ENCODE results near the gene TTC39A. TPM values are rescaled to one million over a fixed set of nuclear protein-coding genes. Genes with fewer than 3 reads are reported as not detected.

Gene TTC39A
- total RNA-seq, 1 experiment from 2014 or later: not detected

DNA sequence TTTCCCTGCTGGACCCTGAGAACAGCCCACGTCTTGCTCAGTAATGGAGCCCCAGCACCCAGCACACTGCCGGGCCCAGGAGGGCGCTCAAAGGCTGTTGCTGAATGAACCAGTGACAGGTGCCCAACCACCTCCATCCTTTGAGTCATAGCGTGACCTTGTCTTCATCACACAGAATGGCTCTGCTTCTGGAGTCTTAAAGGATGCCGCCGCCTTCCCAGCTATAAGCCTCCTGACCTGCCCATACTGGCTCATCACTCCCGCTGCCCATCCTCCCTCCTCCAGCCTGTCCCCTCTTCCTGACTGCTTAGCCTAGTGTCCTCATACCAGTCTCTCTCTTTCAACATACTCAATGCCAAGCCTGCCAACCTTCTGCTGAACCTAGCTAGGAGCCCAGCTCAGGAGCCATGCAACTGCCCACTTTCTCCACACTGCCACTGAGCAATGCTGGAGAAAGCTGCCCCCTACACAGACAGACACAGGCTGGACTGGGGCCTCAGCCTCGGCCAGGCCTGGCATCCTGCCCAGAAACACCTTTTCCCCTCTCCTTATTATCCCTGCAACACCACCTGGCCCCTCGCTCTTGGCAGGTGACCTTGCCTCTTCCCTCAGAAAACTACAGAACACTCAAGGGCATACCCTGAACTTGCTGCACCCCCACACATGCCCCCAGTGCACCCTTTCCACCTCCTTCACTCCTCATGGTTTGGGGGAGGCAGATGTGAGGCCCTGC is 14.1 kb downstream of the TTC39A start:
- no peaks in the 10 kb centered on the region for H3K79me2 ChIP-seq (ENCODE audit: low read length)
- H4K20me1 ChIP-seq (ENCODE audit: insufficient read depth, low read depth, low read length): no peaks in the 10 kb centered on the region
- H3K9me2 ChIP-seq (replicated peaks; ENCODE audit: insufficient read depth, low read length): no peaks in the 10 kb centered on the region

DNA sequence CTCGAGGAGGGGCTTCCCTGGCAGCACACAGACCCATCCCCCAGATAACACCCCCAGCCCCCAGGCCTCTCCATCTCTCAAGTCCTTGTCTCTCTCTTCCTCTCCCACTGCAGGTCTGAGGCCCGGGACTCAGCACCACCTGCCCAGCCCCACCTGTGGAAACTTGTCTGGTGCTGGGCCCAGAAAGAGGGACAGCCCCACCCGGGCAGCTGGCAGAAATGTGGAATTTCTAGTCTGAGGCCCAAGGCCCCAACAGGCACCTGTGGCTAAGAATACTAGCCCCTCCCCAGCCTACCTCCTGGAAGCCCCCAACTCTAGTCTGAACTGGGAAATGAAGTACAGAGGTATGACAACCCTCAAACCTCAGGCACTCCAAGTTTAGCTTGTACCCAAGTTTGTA is 15.4 kb downstream of the TTC39A start:
- H3K4me1 ChIP-seq (ENCODE audit: low read length): peaks cover 6% of the 10 kb centered on the region
- no peaks in the 10 kb centered on the region for H4K20me1 ChIP-seq (ENCODE audit: insufficient read depth, low read depth, low read length)
- H3K9ac ChIP-seq (ENCODE audit: low read length): no peak overlapping the region
- H3K4me3 ChIP-seq (ENCODE audit: low read length): no peak overlapping the region
- no peak overlapping the region for H2AFZ ChIP-seq (ENCODE audit: low read length)
- no peaks in the 10 kb centered on the region for H3K27me3 ChIP-seq (ENCODE audit: low read length)
- no peaks in the 10 kb centered on the region for H3K36me3 ChIP-seq (ENCODE audit: insufficient read depth, low read length)
- H3K9me3 ChIP-seq (ENCODE audit: low read length): no peaks in the 10 kb centered on the region
- H3K4me2 ChIP-seq (ENCODE audit: low read depth, low read length, poor library complexity, severe bottlenecking): no peak overlapping the region
- H3K27ac ChIP-seq (ENCODE audit: low read length): no peak overlapping the region
- DNase-seq: no peak
- no peaks in the 10 kb centered on the region for H3K9me2 ChIP-seq (replicated peaks; ENCODE audit: insufficient read depth, low read length)
- H3K79me2 ChIP-seq (ENCODE audit: low read length): no peaks in the 10 kb centered on the region

More for the DNA sequence above, 14.1 kb downstream of the TTC39A start:
- Histone ChIP-seq H2AFZ (ENCODE audit: low read length) (no peak overlapping the region), H3K4me3 (ENCODE audit: low read length) (no peak overlapping the region), H3K27me3 (ENCODE audit: low read length) (no peaks in the 10 kb centered on the region), H3K4me1 (ENCODE audit: low read length) (peaks cover under 1% of the 10 kb centered on the region; the same call in 1 of the 2 replicates), H3K27ac (ENCODE audit: low read length) (no peak overlapping the region), H3K9ac (ENCODE audit: low read length) (no peak overlapping the region), H3K9me3 (ENCODE audit: low read length) (no peaks in the 10 kb centered on the region), H3K4me2 (ENCODE audit: low read depth, low read length, poor library complexity, severe bottlenecking) (no peak overlapping the region), H3K36me3 (ENCODE audit: insufficient read depth, low read length) (no peaks in the 10 kb centered on the region)
- peak; percentile 55 for DNase-seq

DNA sequence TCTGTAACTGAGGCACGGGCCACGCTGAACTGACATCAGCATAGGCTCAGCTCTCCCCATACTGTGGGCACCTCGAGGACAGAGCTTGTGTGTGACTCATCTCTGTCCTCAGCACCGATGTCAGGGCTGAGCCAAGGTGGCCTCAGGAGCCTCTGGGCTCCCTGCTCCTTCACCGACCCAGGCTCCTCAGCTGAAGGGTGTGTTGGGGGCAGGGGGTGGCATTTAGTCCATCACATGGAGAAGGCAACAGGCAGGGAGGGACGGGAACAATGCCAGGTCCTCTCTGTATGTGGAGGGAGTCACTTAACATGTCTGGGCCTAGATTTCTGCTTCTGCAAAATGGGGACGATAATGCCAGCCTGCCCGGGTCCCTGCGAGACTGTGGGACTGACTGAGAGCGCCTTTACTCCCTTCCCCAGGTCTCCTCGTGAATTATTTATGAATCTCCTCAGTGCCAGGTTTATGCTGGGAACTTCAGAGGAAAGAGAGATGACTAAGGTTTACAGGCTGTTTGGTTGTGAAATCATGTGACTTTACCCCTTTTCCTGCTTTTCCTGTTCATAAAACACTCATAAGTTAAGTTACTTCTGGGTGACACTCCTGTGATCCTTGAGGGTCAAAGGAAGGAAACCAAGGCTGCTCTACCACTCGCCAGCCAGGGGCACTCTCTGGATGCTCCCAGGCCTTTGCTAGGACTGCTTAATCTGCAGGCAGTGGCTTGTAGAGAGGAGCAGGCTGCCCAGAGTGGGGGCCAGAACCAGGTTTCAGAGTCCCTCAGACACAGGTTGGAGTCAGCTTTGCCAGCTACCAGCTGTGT is 16.2 kb downstream of the TTC39A start:
- Histone ChIP-seq H3K36me3 (ENCODE audit: insufficient read depth, low read length) (no peaks in the 10 kb centered on the region), H3K27me3 (ENCODE audit: low read length) (no peaks in the 10 kb centered on the region), H3K27ac (ENCODE audit: low read length) (no peak overlapping the region), H3K4me2 (ENCODE audit: low read depth, low read length, poor library complexity, severe bottlenecking) (no peak overlapping the region), H3K4me1 (ENCODE audit: low read length) (peaks cover 6% of the 10 kb centered on the region), H3K79me2 (ENCODE audit: low read length) (no peaks in the 10 kb centered on the region), H2AFZ (ENCODE audit: low read length) (no peak overlapping the region), H3K9ac (ENCODE audit: low read length) (no peak overlapping the region), H4K20me1 (ENCODE audit: insufficient read depth, low read depth, low read length) (no peaks in the 10 kb centered on the region), H3K4me3 (ENCODE audit: low read length) (no peak overlapping the region), H3K9me2 (replicated peaks; ENCODE audit: insufficient read depth, low read length) (no peaks in the 10 kb centered on the region), H3K9me3 (ENCODE audit: low read length) (no peaks in the 10 kb centered on the region)
- DNase-seq: no peak

DNA sequence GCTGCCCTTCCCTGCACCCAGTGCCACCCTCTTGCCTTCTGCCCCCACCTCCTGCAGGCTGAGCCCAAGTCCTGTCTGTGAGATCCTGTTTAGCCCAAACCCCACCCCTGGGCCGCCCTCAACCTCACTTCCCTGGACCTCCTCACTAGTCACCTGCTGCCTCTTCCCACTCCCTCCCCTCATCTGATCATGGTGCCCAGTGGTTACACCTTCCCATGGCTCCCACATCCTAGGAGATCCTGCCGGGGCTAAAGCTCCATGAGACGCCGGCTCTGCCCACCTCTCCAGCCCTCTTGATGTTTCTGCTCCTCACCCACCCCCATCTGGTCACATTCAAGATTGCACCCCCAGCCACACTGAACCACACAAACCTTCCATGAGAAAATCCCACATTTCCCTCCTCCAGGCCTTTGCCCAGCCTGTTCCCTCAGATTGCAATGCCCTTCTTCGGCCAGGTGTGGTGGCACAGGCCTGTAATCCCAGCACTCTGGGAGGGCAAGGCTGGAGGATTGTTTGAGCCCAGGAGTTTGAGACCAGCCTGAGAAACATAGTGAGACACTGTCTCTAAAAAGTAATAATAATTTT is 17.0 kb downstream of the TTC39A start:
- Histone ChIP-seq H4K20me1 (ENCODE audit: insufficient read depth, low read depth, low read length) (no peaks in the 10 kb centered on the region), H3K27ac (ENCODE audit: low read length) (no peak overlapping the region), H3K9me3 (ENCODE audit: low read length) (no peaks in the 10 kb centered on the region), H3K9ac (ENCODE audit: low read length) (no peak overlapping the region), H3K79me2 (ENCODE audit: low read length) (no peaks in the 10 kb centered on the region), H3K27me3 (ENCODE audit: low read length) (no peaks in the 10 kb centered on the region), H3K36me3 (ENCODE audit: insufficient read depth, low read length) (no peaks in the 10 kb centered on the region), H3K4me3 (ENCODE audit: low read length) (no peak overlapping the region), H3K4me1 (ENCODE audit: low read length) (peaks cover 6% of the 10 kb centered on the region), H3K4me2 (ENCODE audit: low read depth, low read length, poor library complexity, severe bottlenecking) (no peak overlapping the region), H3K9me2 (replicated peaks; ENCODE audit: insufficient read depth, low read length) (no peaks in the 10 kb centered on the region), H2AFZ (ENCODE audit: low read length) (no peak overlapping the region)
- no peak for DNase-seq

DNA sequence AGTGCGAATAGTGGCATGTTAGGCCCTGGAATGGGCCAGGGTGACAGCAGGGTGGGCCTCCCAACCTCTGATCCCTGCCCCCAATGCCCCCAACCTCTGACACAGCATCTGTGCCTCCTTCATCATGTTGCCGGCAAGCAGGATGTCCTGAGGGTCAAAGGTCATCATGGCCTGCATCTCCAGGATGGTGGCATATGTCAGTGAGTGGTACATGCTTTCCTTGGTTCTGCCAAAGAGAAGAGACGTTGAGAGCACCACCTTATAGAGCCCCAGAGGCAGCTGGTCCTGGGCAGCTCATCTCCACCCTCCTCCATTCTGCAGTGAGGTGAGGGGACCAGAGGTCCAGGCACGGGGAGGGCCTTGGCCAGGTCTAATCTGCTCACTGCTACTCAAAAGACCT is 17.6 kb downstream of the TTC39A start:
- no peaks in the 10 kb centered on the region for H4K20me1 ChIP-seq (ENCODE audit: insufficient read depth, low read depth, low read length)
- H3K4me3 ChIP-seq (ENCODE audit: low read length): no peak overlapping the region
- DNase-seq: no peak
- H2AFZ ChIP-seq (ENCODE audit: low read length): no peak overlapping the region
- H3K27me3 ChIP-seq (ENCODE audit: low read length): no peaks in the 10 kb centered on the region
- H3K4me2 ChIP-seq (ENCODE audit: low read depth, low read length, poor library complexity, severe bottlenecking): no peak overlapping the region
- H3K9me3 ChIP-seq (ENCODE audit: low read length): no peaks in the 10 kb centered on the region
- no peaks in the 10 kb centered on the region for H3K36me3 ChIP-seq (ENCODE audit: insufficient read depth, low read length)
- H3K79me2 ChIP-seq (ENCODE audit: low read length): no peaks in the 10 kb centered on the region
- no peak overlapping the region for H3K9ac ChIP-seq (ENCODE audit: low read length)
- H3K27ac ChIP-seq (ENCODE audit: low read length): no peak overlapping the region
- H3K4me1 ChIP-seq (ENCODE audit: low read length): peaks cover 6% of the 10 kb centered on the region
- no peaks in the 10 kb centered on the region for H3K9me2 ChIP-seq (replicated peaks; ENCODE audit: insufficient read depth, low read length)

DNA sequence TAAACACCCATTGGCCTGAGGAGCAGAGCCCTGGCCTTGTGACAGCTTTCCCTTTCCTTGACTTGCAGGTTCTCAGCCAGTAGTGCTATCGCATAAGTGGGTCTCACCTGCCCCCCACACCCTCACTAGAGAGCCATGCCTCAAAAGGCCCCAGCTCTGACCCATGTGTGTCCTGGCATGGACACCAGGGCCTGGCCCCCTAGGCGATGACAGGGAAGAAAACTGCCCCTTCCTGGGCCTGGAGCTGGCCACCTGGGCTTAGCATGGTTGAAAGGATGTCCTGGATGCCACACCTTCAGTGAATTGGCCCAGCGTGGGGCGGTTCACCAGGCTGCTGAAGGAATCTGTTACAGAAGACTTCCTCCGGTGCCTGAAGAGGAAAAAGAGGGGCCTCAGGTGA is 18.5 kb downstream of the TTC39A start:
- DNase-seq: no peak
- no peaks in the 10 kb centered on the region for H3K36me3 ChIP-seq (ENCODE audit: insufficient read depth, low read length)
- H3K27me3 ChIP-seq (ENCODE audit: low read length): no peaks in the 10 kb centered on the region
- H4K20me1 ChIP-seq (ENCODE audit: insufficient read depth, low read depth, low read length): no peaks in the 10 kb centered on the region
- H3K4me1 ChIP-seq (ENCODE audit: low read length): peaks cover 6% of the 10 kb centered on the region
- no peak overlapping the region for H3K4me2 ChIP-seq (ENCODE audit: low read depth, low read length, poor library complexity, severe bottlenecking)
- no peaks in the 10 kb centered on the region for H3K9me3 ChIP-seq (ENCODE audit: low read length)
- no peak overlapping the region for H3K27ac ChIP-seq (ENCODE audit: low read length)
- H3K9ac ChIP-seq (ENCODE audit: low read length): no peak overlapping the region
- no peak overlapping the region for H2AFZ ChIP-seq (ENCODE audit: low read length)
- H3K79me2 ChIP-seq (ENCODE audit: low read length): no peaks in the 10 kb centered on the region
- no peak overlapping the region for H3K4me3 ChIP-seq (ENCODE audit: low read length)
- H3K9me2 ChIP-seq (replicated peaks; ENCODE audit: insufficient read depth, low read length): no peaks in the 10 kb centered on the region

DNA sequence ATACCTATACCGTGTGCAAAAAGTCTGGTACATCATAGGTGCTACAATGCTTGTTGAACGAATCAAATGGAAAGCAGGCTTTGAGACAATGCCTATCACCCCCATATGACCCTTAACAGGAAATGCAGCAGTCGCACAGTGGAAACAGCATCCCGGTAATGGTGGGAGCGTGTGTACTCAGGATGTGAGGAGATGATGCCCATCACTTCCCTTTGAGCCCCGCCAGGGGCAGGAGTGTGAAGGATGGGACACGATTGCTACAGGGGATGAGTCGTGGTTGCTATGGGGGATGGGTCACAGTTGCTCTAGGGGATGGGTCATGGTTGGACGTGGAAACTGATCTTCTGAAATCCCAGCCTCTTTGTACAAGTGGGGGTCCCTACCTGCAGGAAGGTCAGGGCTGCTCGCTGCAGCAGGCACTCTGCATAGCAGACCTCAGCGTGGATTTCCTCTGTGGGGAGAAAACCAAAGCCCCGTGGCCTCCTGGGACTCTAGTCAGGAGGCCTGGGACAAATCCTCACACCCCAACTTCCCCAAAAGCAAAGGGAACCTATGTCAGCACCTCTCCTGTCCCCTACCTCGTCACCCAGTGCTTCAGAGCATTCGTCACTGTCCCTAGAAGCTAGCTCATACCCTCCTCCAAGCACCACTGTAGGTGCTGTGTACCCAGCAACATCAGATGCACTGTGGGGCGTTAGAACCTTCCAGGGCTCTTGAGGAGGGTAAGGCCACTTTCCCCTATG is 19.3 kb downstream of the TTC39A start:
- no peak overlapping the region for H2AFZ ChIP-seq (ENCODE audit: low read length)

DNA sequence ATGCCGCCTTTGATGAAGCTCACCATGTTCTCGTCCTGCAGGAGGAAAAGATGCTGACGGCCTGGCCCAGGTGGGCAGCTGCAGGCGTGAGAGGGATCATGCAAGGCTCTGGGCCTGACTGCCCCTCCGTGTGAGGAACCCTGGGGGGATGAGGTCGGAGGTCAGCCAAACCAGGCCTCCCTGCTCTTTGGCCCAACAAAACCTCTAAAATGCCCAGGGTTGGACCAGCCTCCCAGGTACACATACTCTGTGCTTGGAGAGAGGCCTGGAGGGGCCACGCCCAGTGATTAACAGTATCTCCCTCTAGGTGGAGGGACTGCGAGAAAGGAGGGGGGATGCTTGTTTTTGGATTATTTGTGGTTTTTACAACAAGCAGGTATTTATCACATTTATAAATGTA is 21.1 kb downstream of the TTC39A start:
- no peak overlapping the region for H3K9ac ChIP-seq (ENCODE audit: low read length)
- H3K9me3 ChIP-seq (ENCODE audit: low read length): no peaks in the 10 kb centered on the region
- H3K4me1 ChIP-seq (ENCODE audit: low read length): peaks cover 6% of the 10 kb centered on the region

More for the DNA sequence above, 19.3 kb downstream of the TTC39A start:
- Histone ChIP-seq H3K27me3 (ENCODE audit: low read length) (no peaks in the 10 kb centered on the region), H3K36me3 (ENCODE audit: insufficient read depth, low read length) (no peaks in the 10 kb centered on the region), H3K9me3 (ENCODE audit: low read length) (no peaks in the 10 kb centered on the region), H3K4me1 (ENCODE audit: low read length) (peaks cover 6% of the 10 kb centered on the region), H4K20me1 (ENCODE audit: insufficient read depth, low read depth, low read length) (no peaks in the 10 kb centered on the region), H3K4me2 (ENCODE audit: low read depth, low read length, poor library complexity, severe bottlenecking) (no peak overlapping the region), H3K9me2 (replicated peaks; ENCODE audit: insufficient read depth, low read length) (no peaks in the 10 kb centered on the region), H3K4me3 (ENCODE audit: low read length) (no peak overlapping the region), H3K27ac (ENCODE audit: low read length) (no peak overlapping the region), H3K79me2 (ENCODE audit: low read length) (no peaks in the 10 kb centered on the region), H3K9ac (ENCODE audit: low read length) (no peak overlapping the region)
- DNase-seq: no peak

More for the DNA sequence above, 21.1 kb downstream of the TTC39A start:
- Histone ChIP-seq H3K36me3 (ENCODE audit: insufficient read depth, low read length) (no peaks in the 10 kb centered on the region), H3K79me2 (ENCODE audit: low read length) (no peaks in the 10 kb centered on the region), H3K4me3 (ENCODE audit: low read length) (no peak overlapping the region), H4K20me1 (ENCODE audit: insufficient read depth, low read depth, low read length) (no peaks in the 10 kb centered on the region), H2AFZ (ENCODE audit: low read length) (no peak overlapping the region), H3K9me2 (replicated peaks; ENCODE audit: insufficient read depth, low read length) (no peaks in the 10 kb centered on the region), H3K27me3 (ENCODE audit: low read length) (no peaks in the 10 kb centered on the region), H3K4me2 (ENCODE audit: low read depth, low read length, poor library complexity, severe bottlenecking) (no peak overlapping the region), H3K27ac (ENCODE audit: low read length) (no peak overlapping the region)
- no peak for DNase-seq

All from Karpas-422 (cell line).